CD4-positive, alpha-beta T cell treated with Interleukin-17A for 4 hours (primary cell): ENCODE data around the gene SHC1.

Source experiments
- DNase-seq: peaks from one replicate; pipeline ENCODE4 v3.0.0-alpha.2; 2020; ENCODE audit warnings: mixed read lengths

The SHC1 gene

GRCh38 chr1:154934358-154934948 is 36.1 kb downstream of the SHC1 start:
- DNase-seq = no peak

DNA sequence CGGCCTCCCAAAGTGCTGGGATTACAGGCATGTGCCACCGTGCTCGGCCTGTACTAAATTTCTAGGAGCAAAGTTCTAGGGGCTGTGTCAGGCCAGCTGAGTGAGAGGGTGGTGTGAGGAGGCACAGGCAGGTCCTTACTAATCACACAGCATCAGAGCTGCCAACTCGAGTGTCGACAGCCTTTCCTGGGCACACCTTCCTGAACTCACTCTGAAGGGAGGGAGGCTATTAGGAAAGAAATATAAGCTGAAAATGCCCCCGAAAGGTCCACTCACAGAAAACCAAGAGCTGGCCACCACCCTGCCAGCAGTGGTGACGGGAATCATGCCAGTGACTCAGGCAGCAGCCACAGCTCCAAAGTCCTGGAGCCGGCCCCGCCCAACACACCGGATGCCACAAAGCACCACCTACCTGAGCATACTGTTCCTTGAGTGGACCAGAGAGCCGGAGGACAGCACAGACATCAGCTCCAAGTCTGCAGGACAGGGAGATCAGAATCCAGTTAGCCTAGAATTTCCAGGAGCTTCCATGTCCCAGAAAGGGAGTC is 38.5 kb downstream of the SHC1 start:
- no peak for DNase-seq

DNA sequence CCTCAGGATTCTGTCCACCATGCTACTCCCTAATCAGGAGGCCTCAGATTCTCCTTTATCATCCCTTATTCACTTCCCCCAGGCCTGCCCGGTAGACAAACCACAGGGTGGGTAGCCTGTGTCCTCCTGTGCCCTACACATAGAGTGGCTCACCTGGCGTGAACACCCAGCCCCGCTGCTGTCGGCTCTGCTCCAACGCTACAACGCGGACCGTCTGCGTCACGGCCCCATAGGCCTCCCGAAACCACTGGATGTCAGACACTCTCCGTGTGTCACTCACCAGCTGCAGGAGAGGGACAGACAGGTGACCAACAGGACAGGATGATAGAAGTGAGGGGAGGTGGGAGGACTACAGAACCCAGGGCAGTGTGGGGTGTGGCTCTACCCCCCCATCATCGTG is 44.3 kb downstream of the SHC1 start:
- no peak for DNase-seq

DNA sequence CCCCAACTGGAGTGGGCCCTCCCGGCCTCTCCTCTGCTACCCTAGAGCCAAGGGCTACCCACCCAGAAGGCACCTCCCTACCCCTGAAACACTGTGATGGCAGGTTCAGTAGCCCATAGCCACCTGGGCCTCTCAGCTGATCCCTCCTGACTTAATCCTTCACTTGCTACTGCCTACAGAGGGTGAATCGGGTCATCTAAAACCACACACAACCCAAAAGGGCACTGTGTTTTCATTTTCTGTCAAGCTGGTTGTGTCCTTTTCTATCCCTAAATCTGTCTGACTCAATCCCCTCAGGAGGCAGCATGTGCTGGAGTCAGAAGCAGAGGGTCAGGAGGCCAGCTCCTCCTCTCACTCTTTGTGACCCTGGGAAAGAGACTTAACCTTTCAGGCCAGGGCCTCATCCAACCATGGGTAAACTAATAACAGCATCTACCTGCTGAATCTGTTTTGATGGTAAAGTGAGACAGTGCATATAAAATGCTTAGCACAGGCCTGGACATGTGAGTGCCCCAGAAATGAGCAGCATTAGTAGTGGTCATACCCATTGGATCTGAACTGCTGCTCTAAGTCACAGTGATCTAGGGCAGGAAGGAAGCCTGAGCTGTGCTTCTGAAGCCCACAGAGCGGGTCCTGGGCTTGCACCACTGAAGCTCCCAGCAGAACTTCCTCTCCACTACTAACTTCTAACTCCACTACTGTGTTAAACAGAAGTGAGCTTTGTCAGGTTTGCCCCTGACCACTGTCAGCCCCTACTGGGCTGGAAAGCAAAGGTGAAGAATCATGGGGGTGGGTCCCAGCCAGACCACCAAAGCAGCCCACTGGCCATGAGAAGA is 45.0 kb downstream of the SHC1 start:
- no peak for DNase-seq

DNA sequence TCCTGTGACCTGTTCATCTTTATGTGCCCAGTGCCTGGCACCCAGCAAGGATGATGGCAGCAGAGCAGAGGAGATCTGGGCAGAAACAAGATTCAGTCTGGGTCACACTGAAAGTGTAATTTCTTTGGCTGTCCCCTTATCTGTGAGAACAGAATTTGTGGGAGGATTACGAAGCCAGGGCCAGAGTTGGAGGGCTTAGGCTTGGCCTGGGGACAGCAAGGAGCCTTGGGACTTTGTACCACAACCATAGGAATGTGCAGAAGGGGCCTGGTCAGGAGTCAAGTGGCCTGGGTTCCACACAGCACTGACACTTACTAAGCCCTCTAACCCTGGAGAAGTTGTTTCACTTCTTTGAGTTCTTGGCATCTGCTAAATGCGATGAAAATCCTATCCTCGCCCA is 46.9 kb downstream of the SHC1 start:
- DNase-seq = no peak

DNA sequence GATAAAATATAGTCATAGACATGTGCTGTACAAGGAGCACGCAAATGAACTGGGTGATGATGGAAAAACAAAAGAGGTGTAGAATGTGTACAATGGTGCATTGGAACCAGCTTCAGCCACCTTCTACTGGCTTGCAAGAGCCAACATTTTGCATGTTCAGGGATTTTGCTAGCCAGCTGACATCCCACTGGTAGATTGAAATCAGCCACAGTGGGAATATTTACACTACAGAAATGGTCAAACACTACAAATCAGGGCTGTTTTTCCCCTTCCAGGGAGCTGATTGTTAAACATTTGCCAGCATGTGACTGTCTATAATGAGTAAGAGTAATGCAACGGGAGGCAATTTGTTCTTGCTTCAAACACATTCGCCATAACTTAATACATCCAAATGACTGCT is 57.3 kb downstream of the SHC1 start:
- DNase-seq = no peak

DNA sequence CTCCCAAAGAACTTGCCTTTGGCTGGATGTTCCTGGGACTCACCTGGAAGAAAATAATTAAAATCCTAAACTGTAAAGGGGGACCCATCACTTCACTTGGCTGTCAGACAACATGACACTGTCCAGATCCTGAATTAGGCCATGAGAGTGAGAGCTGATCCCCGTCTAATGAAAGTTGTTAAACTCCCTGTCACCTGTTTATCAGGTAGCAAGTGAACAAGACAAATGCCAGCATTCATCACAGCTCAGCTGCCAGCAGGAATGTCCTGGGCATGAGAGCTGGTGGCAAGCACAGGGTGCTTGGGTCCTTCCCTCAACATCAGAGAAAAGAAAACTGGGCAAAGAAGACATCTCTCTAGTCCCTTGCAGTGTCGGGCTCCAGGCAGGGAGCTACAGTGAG is 57.8 kb downstream of the SHC1 start:
- no peak for DNase-seq
